WTC11 (cell line): ENCODE measurements around the gene EID2B. TPM values are rescaled to one million over a fixed set of nuclear protein-coding genes. Genes with fewer than 3 reads are reported as not detected.

Source experiments
- ATAC-seq: fragments of 200-7000 bp; cut with Tn5 transposase; 2 replicates; pipeline ENCODE4 v1.10.0; 2021; ENCODE audit warnings: mild to moderate bottlenecking, moderate library complexity
- CTCF ChIA-PET: fragments of 300-600 bp; sonication (Branson Sonifier 250); formaldehyde crosslinking; loops from one replicate; lab custom pipeline; 2021; ENCODE audit warnings: antibody characterized with exemption; lab: Charles Lee
- POLR2A ChIA-PET: fragments of 350-600 bp; sonication (Branson Sonifier 250); formaldehyde crosslinking; loops from one replicate; lab custom pipeline; 2021; ENCODE audit warnings: antibody characterized with exemption; lab: Charles Lee
- DNase-seq: peaks from one replicate; pipeline ENCODE4 v3.0.0; 2021; ENCODE audit warnings: low spot score
- H3K27ac Mint-ChIP-seq: 2 replicates; pipeline ENCODE4 v1.8.0; 2021; ENCODE audit warnings: mixed read lengths
- H3K27me3 Mint-ChIP-seq: 2 replicates; pipeline ENCODE4 v1.8.0; 2021; ENCODE audit warnings: low read depth, mild to moderate bottlenecking, moderate library complexity, mixed read lengths
- H3K36me3 Mint-ChIP-seq: 2 replicates; pipeline ENCODE4 v1.8.0; 2021; ENCODE audit warnings: mixed read lengths
- H3K4me1 Mint-ChIP-seq: 2 replicates; pipeline ENCODE4 v1.8.0; 2022; ENCODE audit warnings: mixed read lengths
- H3K4me3 Mint-ChIP-seq: 2 replicates; pipeline ENCODE4 v1.8.0; 2021; ENCODE audit warnings: mild to moderate bottlenecking, moderate library complexity, mixed read lengths
- H3K9me3 Mint-ChIP-seq: 2 replicates; pipeline ENCODE4 v1.8.0; 2021; ENCODE audit warnings: mixed read lengths
- CDX4 ChIP-seq: fragments of 250-450 bp; sonication (Bioruptor Pico); IDR thresholded peaks from 2 replicates; pipeline ENCODE4 v1.9.0; 2021; ENCODE audit warnings: moderate library complexity, mild to moderate bottlenecking, inconsistent platforms, borderline replicate concordance
- CREM ChIP-seq: sonication (generic); formaldehyde crosslinking; IDR thresholded peaks from 2 replicates; pipeline ENCODE4 v1.8.1; 2022; ENCODE audit warnings: mild to moderate bottlenecking, missing genetic modification reagents, moderate library complexity
- E2F5 ChIP-seq: sonication (generic); formaldehyde crosslinking; IDR thresholded peaks from 2 replicates; pipeline ENCODE4 v1.8.1; 2022; ENCODE audit warnings: mild to moderate bottlenecking, moderate library complexity, missing genetic modification reagents
- ERG ChIP-seq: fragments of 250-450 bp; sonication (Bioruptor Pico); IDR thresholded peaks from 2 replicates; pipeline ENCODE4 v1.8.0; 2021; ENCODE audit warnings: mild to moderate bottlenecking
- ESRRA ChIP-seq: sonication (generic); formaldehyde crosslinking; IDR thresholded peaks from 2 replicates; pipeline ENCODE4 v1.8.1; 2022; ENCODE audit warnings: mild to moderate bottlenecking, missing genetic modification reagents, borderline replicate concordance
- ETV6 ChIP-seq: sonication (generic); formaldehyde crosslinking; IDR thresholded peaks from 2 replicates; pipeline ENCODE4 v1.8.1; 2022; ENCODE audit warnings: mild to moderate bottlenecking, missing genetic modification reagents
- FOXJ3 ChIP-seq: sonication (generic); formaldehyde crosslinking; IDR thresholded peaks from 2 replicates; pipeline ENCODE4 v1.9.0; 2021; ENCODE audit warnings: missing genetic modification reagents, mild to moderate bottlenecking, borderline replicate concordance
- FOXK1 ChIP-seq: sonication (generic); formaldehyde crosslinking; IDR thresholded peaks from 2 replicates; pipeline ENCODE4 v1.8.0; 2022; ENCODE audit warnings: mild to moderate bottlenecking, moderate library complexity, missing genetic modification reagents
- FOXP4 ChIP-seq: sonication (generic); formaldehyde crosslinking; IDR thresholded peaks from 2 replicates; pipeline ENCODE4 v1.8.0; 2022; ENCODE audit warnings: mild to moderate bottlenecking, missing genetic modification reagents
- GTF2I ChIP-seq: fragments of 250-450 bp; sonication (Bioruptor Pico); conservative IDR thresholded peaks from 2 replicates; pipeline ENCODE4 v1.4.0; 2021; ENCODE audit warnings: mild to moderate bottlenecking
- IRF1 ChIP-seq: sonication (generic); formaldehyde crosslinking; IDR thresholded peaks from 2 replicates; pipeline ENCODE4 v1.8.0; 2023; ENCODE audit warnings: missing genetic modification reagents
- KAT7 ChIP-seq: sonication (generic); formaldehyde crosslinking; IDR thresholded peaks from 2 replicates; pipeline ENCODE4 v1.8.1; 2023; ENCODE audit warnings: missing genetic modification reagents, mild to moderate bottlenecking, borderline replicate concordance
- MLX ChIP-seq: sonication (generic); formaldehyde crosslinking; IDR thresholded peaks from 2 replicates; pipeline ENCODE4 v1.8.1; 2023; ENCODE audit warnings: mild to moderate bottlenecking, missing genetic modification reagents, moderate library complexity
- MXD4 ChIP-seq: fragments of 250-450 bp; sonication (Bioruptor Pico); IDR thresholded peaks from 2 replicates; pipeline ENCODE4 v1.8.0; 2021; ENCODE audit warnings: mild to moderate bottlenecking, moderate library complexity, borderline replicate concordance
- NR2C2 ChIP-seq: sonication (generic); formaldehyde crosslinking; IDR thresholded peaks from 2 replicates; pipeline ENCODE4 v1.8.0; 2022; ENCODE audit warnings: mild to moderate bottlenecking, missing genetic modification reagents
- SMAD3 ChIP-seq: sonication (generic); formaldehyde crosslinking; IDR thresholded peaks from 2 replicates; pipeline ENCODE4 v1.8.0; 2022; ENCODE audit warnings: missing genetic modification reagents, mild to moderate bottlenecking, borderline replicate concordance
- SOX15 ChIP-seq: fragments of 250-450 bp; sonication (Bioruptor Pico); IDR thresholded peaks from 2 replicates; pipeline ENCODE4 v1.9.0; 2021; ENCODE audit warnings: mild to moderate bottlenecking
- SP1 ChIP-seq: sonication (generic); formaldehyde crosslinking; conservative IDR thresholded peaks from 2 replicates; pipeline ENCODE4 v1.8.1; 2022; ENCODE audit warnings: missing genetic modification reagents
- ZBTB21 ChIP-seq: sonication (generic); formaldehyde crosslinking; IDR thresholded peaks from 2 replicates; pipeline ENCODE4 v1.8.1; 2023; ENCODE audit warnings: mild to moderate bottlenecking, missing genetic modification reagents, borderline replicate concordance
- ZMAT4 ChIP-seq: fragments of 250-450 bp; sonication (Bioruptor Pico); IDR thresholded peaks from 2 replicates; pipeline ENCODE4 v1.9.0; 2021; ENCODE audit warnings: mild to moderate bottlenecking
- ZNF138 ChIP-seq: sonication (generic); formaldehyde crosslinking; conservative IDR thresholded peaks from 2 replicates; pipeline ENCODE4 v1.8.1; 2022; ENCODE audit warnings: mild to moderate bottlenecking, moderate library complexity, missing genetic modification reagents
- total RNA-seq: library from RNA; stranded (reverse); gene quantifications from 3 replicates; pipeline ENCODE4 v1.2.3, GENCODE V29; 2021
- TF ChIP-seq, protein P1 (sequence below): sonication (generic); formaldehyde crosslinking; IDR thresholded peaks from 2 replicates; pipeline ENCODE4 v1.8.0; 2022; ENCODE audit warnings: mild to moderate bottlenecking, missing genetic modification reagents
- TF ChIP-seq, protein P2 (sequence below): sonication (generic); formaldehyde crosslinking; IDR thresholded peaks from 2 replicates; pipeline ENCODE4 v1.8.0; 2023; ENCODE audit warnings: mild to moderate bottlenecking, missing genetic modification reagents
- TF ChIP-seq, protein P3 (sequence below): sonication (generic); formaldehyde crosslinking; IDR thresholded peaks from 2 replicates; pipeline ENCODE4 v1.8.1; 2022; ENCODE audit warnings: missing genetic modification reagents, borderline replicate concordance

Gene EID2B
- total RNA-seq, 1 experiment from 2014 or later: 3.6 TPM

GRCh38 chr19:39506944-39507714, 25.5 kb downstream of the EID2B start:
- peaks cover 6% of the 10 kb centered on the region for H3K36me3 Mint-ChIP-seq
- peaks cover 10% of the 10 kb centered on the region for H3K4me1 Mint-ChIP-seq
- peak overlapping the region; percentile 67 for H3K4me3 Mint-ChIP-seq
- H3K27ac Mint-ChIP-seq: no peak overlapping the region
- no peaks in the 10 kb centered on the region for H3K9me3 Mint-ChIP-seq
- ATAC-seq (peak; percentile 81), DNase-seq (peak; percentile 80)
- ChIA-PET POLR2A (interaction anchor here (0.6 to 0.9 kb wide), 2 partner anchors 9 to 326 kb away, joined by 3 to 4 read pairs; no protein-coding TSS in a partner anchor), CTCF (interaction anchor here (0.9 to 2.0 kb wide), 6 partner anchors 8 to 33 kb away, joined by 3 to 9 read pairs (median 4); partner anchors contain the start of genes EID2B, SELENOV and TIMM50)
- H3K27me3 Mint-ChIP-seq: peaks cover 83% of the 10 kb centered on the region
- peak; percentile 99 for TF ChIP-seq KAT7 (CRISPR knock-in tag)
- peak; percentile 99 for TF ChIP-seq E2F5 (CRISPR knock-in tag)
- TF ChIP-seq, protein P1, sequence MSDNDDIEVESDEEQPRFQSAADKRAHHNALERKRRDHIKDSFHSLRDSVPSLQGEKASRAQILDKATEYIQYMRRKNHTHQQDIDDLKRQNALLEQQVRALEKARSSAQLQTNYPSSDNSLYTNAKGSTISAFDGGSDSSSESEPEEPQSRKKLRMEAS (CRISPR knock-in tag): peak; percentile 99
- peak; percentile 99 for TF ChIP-seq ETV6 (CRISPR knock-in tag)
- TF ChIP-seq ERG (CRISPR knock-in tag): no peak
- TF ChIP-seq FOXK1 (CRISPR knock-in tag): peak; percentile 99
- no peak for TF ChIP-seq GTF2I
- TF ChIP-seq, protein P2, sequence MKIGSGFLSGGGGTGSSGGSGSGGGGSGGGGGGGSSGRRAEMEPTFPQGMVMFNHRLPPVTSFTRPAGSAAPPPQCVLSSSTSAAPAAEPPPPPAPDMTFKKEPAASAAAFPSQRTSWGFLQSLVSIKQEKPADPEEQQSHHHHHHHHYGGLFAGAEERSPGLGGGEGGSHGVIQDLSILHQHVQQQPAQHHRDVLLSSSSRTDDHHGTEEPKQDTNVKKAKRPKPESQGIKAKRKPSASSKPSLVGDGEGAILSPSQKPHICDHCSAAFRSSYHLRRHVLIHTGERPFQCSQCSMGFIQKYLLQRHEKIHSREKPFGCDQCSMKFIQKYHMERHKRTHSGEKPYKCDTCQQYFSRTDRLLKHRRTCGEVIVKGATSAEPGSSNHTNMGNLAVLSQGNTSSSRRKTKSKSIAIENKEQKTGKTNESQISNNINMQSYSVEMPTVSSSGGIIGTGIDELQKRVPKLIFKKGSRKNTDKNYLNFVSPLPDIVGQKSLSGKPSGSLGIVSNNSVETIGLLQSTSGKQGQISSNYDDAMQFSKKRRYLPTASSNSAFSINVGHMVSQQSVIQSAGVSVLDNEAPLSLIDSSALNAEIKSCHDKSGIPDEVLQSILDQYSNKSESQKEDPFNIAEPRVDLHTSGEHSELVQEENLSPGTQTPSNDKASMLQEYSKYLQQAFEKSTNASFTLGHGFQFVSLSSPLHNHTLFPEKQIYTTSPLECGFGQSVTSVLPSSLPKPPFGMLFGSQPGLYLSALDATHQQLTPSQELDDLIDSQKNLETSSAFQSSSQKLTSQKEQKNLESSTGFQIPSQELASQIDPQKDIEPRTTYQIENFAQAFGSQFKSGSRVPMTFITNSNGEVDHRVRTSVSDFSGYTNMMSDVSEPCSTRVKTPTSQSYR (CRISPR knock-in tag): peak; percentile 93
- TF ChIP-seq, protein P3, sequence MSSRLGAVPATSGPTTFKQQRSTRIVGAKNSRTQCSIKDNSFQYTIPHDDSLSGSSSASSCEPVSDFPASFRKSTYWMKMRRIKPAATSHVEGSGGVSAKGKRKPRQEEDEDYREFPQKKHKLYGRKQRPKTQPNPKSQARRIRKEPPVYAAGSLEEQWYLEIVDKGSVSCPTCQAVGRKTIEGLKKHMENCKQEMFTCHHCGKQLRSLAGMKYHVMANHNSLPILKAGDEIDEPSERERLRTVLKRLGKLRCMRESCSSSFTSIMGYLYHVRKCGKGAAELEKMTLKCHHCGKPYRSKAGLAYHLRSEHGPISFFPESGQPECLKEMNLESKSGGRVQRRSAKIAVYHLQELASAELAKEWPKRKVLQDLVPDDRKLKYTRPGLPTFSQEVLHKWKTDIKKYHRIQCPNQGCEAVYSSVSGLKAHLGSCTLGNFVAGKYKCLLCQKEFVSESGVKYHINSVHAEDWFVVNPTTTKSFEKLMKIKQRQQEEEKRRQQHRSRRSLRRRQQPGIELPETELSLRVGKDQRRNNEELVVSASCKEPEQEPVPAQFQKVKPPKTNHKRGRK (CRISPR knock-in tag): 0 out of 2 replicates have a peak, but pooled peaks have one; percentile 65
- TF ChIP-seq IRF1 (CRISPR knock-in tag): peak; percentile 98
- peak; percentile 98 for TF ChIP-seq ESRRA (CRISPR knock-in tag)
- peak; percentile 96 for TF ChIP-seq SP1
- TF ChIP-seq CREM (CRISPR knock-in tag): peak; percentile 95
- TF ChIP-seq FOXP4: peak; percentile 100
- TF ChIP-seq ZBTB21 (CRISPR knock-in tag): peak; percentile 96
- no peak for TF ChIP-seq FOXJ3 (CRISPR knock-in tag)
- TF ChIP-seq CDX4 (CRISPR knock-in tag): no peak
- TF ChIP-seq MLX (CRISPR knock-in tag): peak; percentile 97
- peak; percentile 98 for TF ChIP-seq ZNF138 (CRISPR knock-in tag)
- TF ChIP-seq SMAD3 (CRISPR knock-in tag): peak; percentile 98
- no peak for TF ChIP-seq SOX15 (CRISPR knock-in tag)
- TF ChIP-seq ZMAT4 (CRISPR knock-in tag): no peak
- no peak for TF ChIP-seq MXD4 (CRISPR knock-in tag)
- TF ChIP-seq NR2C2 (CRISPR knock-in tag): peak; percentile 81; the same call in 1 of the 2 replicates
